ENCODE measurements around the gene CHRM2.

The CHRM2 gene

GRCh38 chr7:136998495-136998894, 130.0 kb downstream of the CHRM2 start:
- in situ Hi-C loops (cut with HindIII; ENCODE audit: low pct_unique_long_range_greater_than_20kb, low sequenced_read_pairs), result no loop called here
- no peak for TF ChIP-seq JUND (IDR thresholded peaks at IDR 0.05; ENCODE audit: low read depth)
- no peak for DNase-seq (ENCODE audit: low read depth in 1 of 2, low spot score in 1 of 2)

GRCh38 chr7:137000621-137001020, 132.2 kb downstream of the CHRM2 start:
- in situ Hi-C loops (cut with HindIII; ENCODE audit: low pct_unique_long_range_greater_than_20kb, low sequenced_read_pairs), result no loop called here
- no peak for DNase-seq (ENCODE audit: low read depth in 1 of 2, low spot score in 1 of 2)
- TF ChIP-seq JUND (IDR thresholded peaks at IDR 0.05; ENCODE audit: low read depth), result no peak

GRCh38 chr7:137001041-137001440, 132.6 kb downstream of the CHRM2 start:
- in situ Hi-C loops (cut with HindIII; ENCODE audit: low pct_unique_long_range_greater_than_20kb, low sequenced_read_pairs), result no loop called here
- no peak for TF ChIP-seq JUND (IDR thresholded peaks at IDR 0.05; ENCODE audit: low read depth)
- DNase-seq (ENCODE audit: low read depth in 1 of 2, low spot score in 1 of 2), result no peak

GRCh38 chr7:137001478-137001877, 133.0 kb downstream of the CHRM2 start:
- no peak for TF ChIP-seq JUND (IDR thresholded peaks at IDR 0.05; ENCODE audit: low read depth)
- DNase-seq (ENCODE audit: low read depth in 1 of 2, low spot score in 1 of 2), result no peak
- in situ Hi-C loops (cut with HindIII; ENCODE audit: low pct_unique_long_range_greater_than_20kb, low sequenced_read_pairs), result no loop called here

- DNase-seq (ENCODE audit: low read depth in 1 of 2, low spot score in 1 of 2), result no peak
- no peak for TF ChIP-seq JUND (IDR thresholded peaks at IDR 0.05; ENCODE audit: low read depth)
- in situ Hi-C loops (cut with HindIII; ENCODE audit: low pct_unique_long_range_greater_than_20kb, low sequenced_read_pairs), result no loop called here
Observed at GRCh38 chr7:137003086-137003485, 134.6 kb downstream of the CHRM2 start.

- in situ Hi-C loops (cut with HindIII; ENCODE audit: low pct_unique_long_range_greater_than_20kb, low sequenced_read_pairs), result no loop called here
- DNase-seq (ENCODE audit: low read depth in 1 of 2, low spot score in 1 of 2), result no peak
- no peak for TF ChIP-seq JUND (IDR thresholded peaks at IDR 0.05; ENCODE audit: low read depth)
Observed at GRCh38 chr7:137003566-137003965, 135.1 kb downstream of the CHRM2 start.

GRCh38 chr7:137005873-137006272, 137.4 kb downstream of the CHRM2 start:
- DNase-seq (ENCODE audit: low read depth in 1 of 2, low spot score in 1 of 2), result no peak
- in situ Hi-C loops (cut with HindIII; ENCODE audit: low pct_unique_long_range_greater_than_20kb, low sequenced_read_pairs), result no loop called here
- TF ChIP-seq JUND (IDR thresholded peaks at IDR 0.05; ENCODE audit: low read depth), result no peak

- in situ Hi-C loops (cut with HindIII; ENCODE audit: low pct_unique_long_range_greater_than_20kb, low sequenced_read_pairs), result no loop called here
- DNase-seq (ENCODE audit: low read depth in 1 of 2, low spot score in 1 of 2), result no peak
- TF ChIP-seq JUND (IDR thresholded peaks at IDR 0.05; ENCODE audit: low read depth), result no peak
Observed at GRCh38 chr7:137006293-137006692, 137.8 kb downstream of the CHRM2 start.

- TF ChIP-seq JUND (IDR thresholded peaks at IDR 0.05; ENCODE audit: low read depth), result no peak
- in situ Hi-C loops (cut with HindIII; ENCODE audit: low pct_unique_long_range_greater_than_20kb, low sequenced_read_pairs), result no loop called here
- no peak for DNase-seq (ENCODE audit: low read depth in 1 of 2, low spot score in 1 of 2)
Observed at GRCh38 chr7:137007001-137007694, 138.7 kb downstream of the CHRM2 start.

GRCh38 chr7:137009404-137009803, 141.0 kb downstream of the CHRM2 start:
- in situ Hi-C loops (cut with HindIII; ENCODE audit: low pct_unique_long_range_greater_than_20kb, low sequenced_read_pairs), result no loop called here
- no peak for DNase-seq (ENCODE audit: low read depth in 1 of 2, low spot score in 1 of 2)
- TF ChIP-seq JUND (IDR thresholded peaks at IDR 0.05; ENCODE audit: low read depth), result no peak

GRCh38 chr7:137015015-137015414, 146.6 kb downstream of the CHRM2 start:
- in situ Hi-C loops (cut with HindIII; ENCODE audit: low pct_unique_long_range_greater_than_20kb, low sequenced_read_pairs), result no loop called here
- no peak for DNase-seq (ENCODE audit: low read depth in 1 of 2, low spot score in 1 of 2)
- TF ChIP-seq JUND (IDR thresholded peaks at IDR 0.05; ENCODE audit: low read depth), result no peak

GRCh38 chr7:137017221-137017620, 148.8 kb downstream of the CHRM2 start:
- DNase-seq (ENCODE audit: low read depth in 1 of 2, low spot score in 1 of 2), result no peak
- in situ Hi-C loops (cut with HindIII; ENCODE audit: low pct_unique_long_range_greater_than_20kb, low sequenced_read_pairs), result no loop called here
- no peak for TF ChIP-seq JUND (IDR thresholded peaks at IDR 0.05; ENCODE audit: low read depth)

GRCh38 chr7:137018468-137018867, 150.0 kb downstream of the CHRM2 start:
- no peak for TF ChIP-seq JUND (IDR thresholded peaks at IDR 0.05; ENCODE audit: low read depth)
- DNase-seq (ENCODE audit: low read depth in 1 of 2, low spot score in 1 of 2), result no peak
- in situ Hi-C loops (cut with HindIII; ENCODE audit: low pct_unique_long_range_greater_than_20kb, low sequenced_read_pairs), result no loop called here

GRCh38 chr7:137020351-137020750, 151.9 kb downstream of the CHRM2 start:
- in situ Hi-C loops (cut with HindIII; ENCODE audit: low pct_unique_long_range_greater_than_20kb, low sequenced_read_pairs), result no loop called here
- TF ChIP-seq JUND (IDR thresholded peaks at IDR 0.05; ENCODE audit: low read depth), result no peak
- DNase-seq (ENCODE audit: low read depth in 1 of 2, low spot score in 1 of 2), result no peak

Data from T47D (cell line).